ENCODE results near the gene NTNG2.
A peak's percentile ranks its signal among the peaks of the same experiment; 100 is the strongest.

The NTNG2 gene

DNA sequence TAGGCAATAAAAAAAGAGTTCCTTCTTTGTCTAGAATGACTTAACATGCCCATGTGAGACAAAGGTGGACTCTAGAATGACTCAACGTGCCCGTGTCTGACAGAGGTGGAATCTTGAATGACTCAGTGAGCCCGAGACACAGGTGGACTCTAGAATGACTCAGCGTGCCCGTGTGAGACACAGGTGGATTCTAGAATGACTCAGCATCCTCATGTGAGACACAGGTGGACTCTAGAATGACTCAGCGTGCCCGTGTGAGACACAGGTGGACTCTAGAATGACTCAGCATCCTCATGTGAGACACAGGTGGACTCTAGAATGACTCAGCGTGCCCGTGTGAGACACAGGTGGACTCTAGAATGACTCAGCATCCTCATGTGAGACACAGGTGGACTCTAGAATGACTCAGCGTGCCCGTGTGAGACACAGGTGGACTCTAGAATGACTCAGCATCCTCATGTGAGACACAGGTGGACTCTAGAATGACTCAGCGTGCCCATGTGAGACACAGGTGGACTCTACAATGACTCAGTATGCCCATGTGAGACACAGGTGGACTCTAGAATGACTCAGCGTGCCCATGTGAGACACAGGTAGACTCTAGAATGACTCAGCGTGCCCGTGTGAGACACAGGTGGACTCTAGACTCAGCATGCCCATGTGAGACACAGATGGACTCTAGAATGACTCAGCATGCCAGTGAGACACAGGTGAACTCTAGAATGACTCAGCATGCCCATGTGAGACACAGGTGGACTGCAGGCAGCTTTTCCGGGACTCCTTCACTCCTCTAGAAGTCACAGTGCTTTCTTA is 108.1 kb downstream of the NTNG2 start:
- DNase-seq = peak; percentile 28

DNA sequence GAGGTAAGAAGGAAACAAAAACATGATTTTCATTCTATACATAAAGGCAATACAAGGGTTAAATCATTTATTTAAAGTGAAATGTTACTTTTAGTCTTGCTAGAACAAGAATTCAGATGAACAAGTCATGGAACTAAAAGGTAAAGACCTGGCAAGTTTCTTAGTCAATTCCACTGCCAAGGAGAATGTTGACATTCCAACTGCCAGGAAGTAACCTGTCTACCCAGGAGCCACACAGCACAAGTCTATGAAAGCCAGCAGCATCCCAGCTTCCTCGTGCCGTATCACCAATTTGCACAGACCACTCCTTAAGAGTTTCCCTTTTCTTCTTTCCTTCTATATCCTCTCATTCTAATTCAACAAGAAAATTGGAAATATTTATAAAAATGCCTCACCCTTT is 113.0 kb downstream of the NTNG2 start:
- DNase-seq = no peak

DNA sequence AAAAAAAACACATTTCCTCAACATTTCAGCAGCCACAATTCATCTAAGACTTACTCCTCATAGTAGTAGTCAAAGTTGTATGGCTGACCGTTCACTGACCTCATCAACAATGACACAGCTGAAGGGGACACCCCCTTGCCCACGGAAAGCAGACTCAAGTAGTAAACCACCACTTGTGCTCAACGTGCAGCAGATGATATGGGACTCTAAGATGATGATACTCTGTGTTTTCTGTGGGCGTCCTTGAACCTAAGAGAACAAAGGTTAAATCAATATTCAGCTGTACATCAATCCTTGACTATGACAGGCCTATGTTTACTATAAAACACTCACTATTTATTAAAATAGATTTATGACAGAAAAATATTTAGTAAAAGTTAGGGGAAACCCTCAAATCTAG is 121.3 kb downstream of the NTNG2 start:
- DNase-seq = no peak

DNA sequence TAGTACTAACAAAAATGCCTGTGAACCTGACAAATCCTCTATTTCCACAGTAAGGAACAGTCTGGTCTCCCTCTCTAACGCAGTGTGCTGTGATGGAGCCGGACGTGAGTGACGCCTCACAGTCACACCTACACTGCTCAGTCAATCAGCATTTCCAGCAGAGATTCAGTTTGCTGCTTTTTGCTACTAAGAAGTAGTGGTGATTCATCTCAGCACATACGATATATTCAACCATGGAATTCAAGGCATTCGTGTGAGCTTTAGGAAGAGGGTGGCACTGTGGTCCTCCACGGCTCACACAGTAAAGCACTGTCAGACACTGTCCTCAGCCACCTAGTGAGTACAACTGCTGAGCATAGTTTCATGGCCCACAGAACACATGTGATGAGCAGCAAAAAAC is 122.0 kb downstream of the NTNG2 start:
- DNase-seq = no peak

DNA sequence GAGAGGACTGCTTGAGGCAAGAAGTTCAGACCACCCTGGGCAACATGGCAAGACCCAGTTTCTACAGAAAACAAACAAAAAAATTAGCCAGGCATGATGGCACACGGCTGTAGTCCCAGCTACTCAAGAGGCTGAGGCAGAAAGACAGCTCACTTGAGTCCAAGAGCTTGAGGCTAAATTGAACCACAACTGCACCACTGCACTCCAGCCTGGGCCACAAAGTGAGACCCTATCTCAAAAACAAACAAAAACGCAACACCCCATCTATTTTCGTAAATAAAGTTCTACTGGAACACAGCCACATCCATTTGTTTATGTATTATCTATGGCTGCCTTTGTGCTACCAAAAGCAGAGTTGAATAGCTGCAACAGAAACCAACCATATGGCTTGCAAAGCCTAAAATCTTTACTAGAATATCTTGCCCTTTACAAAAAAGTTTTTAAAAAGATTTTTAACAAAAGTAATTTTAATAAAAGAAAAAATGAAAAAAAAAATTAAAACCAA is 125.5 kb downstream of the NTNG2 start:
- DNase-seq = no peak

DNA sequence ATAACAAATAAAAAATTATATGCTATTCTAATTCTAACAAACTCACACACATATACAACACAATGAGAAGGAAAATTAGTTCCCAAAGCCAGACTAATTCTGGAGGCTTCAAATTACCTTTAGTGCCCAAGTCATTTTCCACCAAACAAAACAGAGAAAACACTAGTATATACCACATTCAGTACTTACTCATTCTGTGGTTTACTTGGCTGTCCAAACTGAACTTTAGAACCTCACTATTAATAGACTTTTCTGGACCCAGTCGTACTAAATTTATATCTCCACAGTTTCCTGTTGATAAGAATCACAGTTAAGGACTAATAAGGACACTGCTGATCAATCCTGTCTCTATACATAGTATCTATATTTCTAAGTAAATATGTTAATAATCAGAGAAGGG is 126.5 kb downstream of the NTNG2 start:
- no peak for DNase-seq

DNA sequence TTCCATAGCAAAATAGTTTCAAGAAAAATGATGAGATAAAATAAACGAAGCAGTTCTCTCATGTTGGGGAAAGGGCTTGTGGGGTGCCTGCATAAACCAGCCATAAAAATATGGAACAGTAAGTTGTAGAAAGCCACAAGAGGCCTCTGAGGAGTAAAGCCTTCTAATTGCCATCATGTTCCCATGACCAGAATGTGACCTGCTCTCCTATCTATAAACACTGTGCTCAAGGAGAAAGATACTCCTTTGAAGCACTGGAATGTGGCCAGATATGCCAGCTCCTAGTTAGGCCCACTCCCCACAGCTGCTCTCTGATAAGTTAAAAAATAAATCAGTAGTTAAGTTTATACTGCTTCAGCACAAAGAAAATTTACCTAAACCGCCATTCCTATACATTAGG is 127.1 kb downstream of the NTNG2 start:
- DNase-seq = no peak

DNA sequence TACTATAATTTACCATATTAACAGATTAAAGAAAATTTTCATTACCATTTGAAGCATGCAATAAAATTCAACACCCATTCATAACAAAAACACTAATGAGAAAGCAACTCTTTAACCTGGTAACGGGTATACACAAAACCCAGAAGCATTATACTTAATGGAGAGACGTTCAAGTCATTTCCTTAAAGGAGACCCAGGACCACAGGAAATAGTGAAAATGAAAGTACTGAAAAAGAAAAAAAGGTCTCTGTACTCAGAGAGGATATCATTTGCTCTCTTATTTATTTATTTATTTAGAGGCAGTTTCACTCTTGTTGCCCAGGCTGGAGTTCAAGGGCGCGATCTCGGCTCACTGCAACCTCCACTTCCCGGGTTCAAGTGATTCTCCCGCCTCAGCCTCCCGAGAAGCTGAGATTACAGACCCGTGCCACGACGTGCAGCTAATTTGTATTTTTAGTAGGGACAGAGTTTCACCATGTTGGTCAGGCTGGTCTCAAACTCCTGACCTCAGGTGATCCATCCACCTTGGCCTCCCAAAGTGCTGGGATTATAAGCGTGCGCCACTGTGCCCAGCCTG is 131.4 kb downstream of the NTNG2 start:
- no peak for DNase-seq
